Naive B cell (primary cell): Measurements from ENCODE around the gene GJA8. TPM values are rescaled to one million over a fixed set of nuclear protein-coding genes. Genes with fewer than 3 reads are reported as not detected.
"Not testable (repeated sequence)": the region's sequence is repeated elsewhere in the genome, so short reads cannot be mapped to it uniquely, and the experiment has no call there.

Experiments used
- ATAC-seq, 2 donors: fragments of 150-1000 bp; cut with Tn5 transposase; 2 replicates each; pipeline ENCODE4 v1.10.0; 2021; ENCODE audit warnings: low read depth in 2 of 2, mild to moderate bottlenecking in 2 of 2, moderate library complexity in 2 of 2
- DNase-seq: peaks from one replicate; pipeline ENCODE4 v3.0.0; 2022
- H3K27ac Mint-ChIP-seq, 6 donors: one replicate each; pipeline ENCODE4 v1.8.0; 2020 to 2022; ENCODE audit warnings: mild to moderate bottlenecking in 6 of 6, mixed read lengths in 6 of 6, moderate library complexity in 5 of 6, inconsistent platforms in 2 of 6
- H3K27me3 Mint-ChIP-seq, 3 donors: one replicate each; pipeline ENCODE4 v1.8.0; 2021 to 2022; ENCODE audit warnings: mixed read lengths in 3 of 3, mild to moderate bottlenecking in 1 of 3
- H3K36me3 Mint-ChIP-seq, 2 donors: one replicate each; pipeline ENCODE4 v1.8.0; 2020 to 2022; ENCODE audit warnings: mixed read lengths in 2 of 2, inconsistent platforms in 1 of 2, mild to moderate bottlenecking in 1 of 2
- H3K4me1 Mint-ChIP-seq, 3 donors: one replicate each; pipeline ENCODE4 v1.8.0; 2020 to 2022; ENCODE audit warnings: mixed read lengths in 3 of 3, inconsistent platforms in 1 of 3, mild to moderate bottlenecking in 1 of 3, moderate library complexity in 1 of 3
- H3K4me3 Mint-ChIP-seq, 8 donors: one replicate each; pipeline ENCODE4 v1.8.0; 2020 to 2022; ENCODE audit warnings: mild to moderate bottlenecking in 8 of 8, mixed read lengths in 8 of 8, moderate library complexity in 8 of 8, inconsistent platforms in 2 of 8
- H3K9me3 Mint-ChIP-seq, 7 donors: one replicate each; pipeline ENCODE4 v1.8.0; 2020 to 2022; ENCODE audit warnings: mixed read lengths in 7 of 7, mild to moderate bottlenecking in 5 of 7, inconsistent platforms in 2 of 7, moderate library complexity in 1 of 7
- polyA plus RNA-seq, 6 donors: library from polyadenylated mRNA; unstranded; fragments of 300-500 nt; fragmentation: Illumina TruSeq; gene quantifications; one replicate each; pipeline ENCODE4 v1.2.3, GENCODE V29; 2021; ENCODE audit warnings: low read depth in 6 of 6

The GJA8 gene
- not detected for polyA plus RNA-seq

- no peak for DNase-seq
- no peak for ATAC-seq
- Mint-ChIP-seq H3K4me3 (no peak within 1 kb of the TSS), H3K27ac (no peak within 1 kb of the TSS), H3K9me3 (no peaks in the 10 kb centered on the region), H3K4me1 (no peaks in the 10 kb centered on the region), H3K27me3 (peaks cover 7 to 22% (median 16%) of the 10 kb centered on the region in 3 donors), H3K36me3 (no peaks in the 10 kb centered on the region)
Measured at GRCh38 chr1:147902253-147902845, at the start of gene GJA8. Gene GJA8, plus strand, starts transcription at chr1:147902795. Its CDS starts 5,161 bp downstream, at chr1:147907956.

DNA sequence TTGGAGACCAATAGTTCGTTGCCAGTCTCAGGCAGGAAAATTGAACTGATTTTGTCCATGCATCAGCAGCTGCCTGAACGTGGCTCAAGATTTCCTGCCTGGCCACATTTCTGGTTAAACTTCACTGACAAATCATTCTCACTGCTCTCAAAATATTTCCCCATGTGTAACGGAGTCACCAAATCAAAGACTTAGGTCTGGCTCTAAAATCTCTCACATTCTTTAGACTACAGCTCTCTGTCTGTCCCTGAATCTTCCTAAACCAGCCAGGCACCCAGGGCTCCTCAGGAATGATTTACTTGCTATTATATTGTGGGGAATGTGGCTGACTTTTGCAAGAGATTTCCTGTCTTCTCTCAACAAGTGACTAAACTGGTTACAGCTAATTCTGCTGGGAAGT is 49.2 kb upstream of the GJA8 start:
- H3K36me3 Mint-ChIP-seq, result no peaks in the 10 kb centered on the region
- no peaks in the 10 kb centered on the region for H3K4me1 Mint-ChIP-seq
- peaks cover 23 to 48% (median 42%) of the 10 kb centered on the region in 3 donors for H3K27me3 Mint-ChIP-seq
- peaks cover 0 to 3% (median 0%) of the 10 kb centered on the region in 7 donors for H3K9me3 Mint-ChIP-seq
- no peak overlapping the region for H3K27ac Mint-ChIP-seq
- H3K4me3 Mint-ChIP-seq, result no peak overlapping the region
- no peak for DNase-seq
- no peak for ATAC-seq

- not testable (repeated sequence) for H3K27ac Mint-ChIP-seq, H3K4me1 Mint-ChIP-seq, H3K4me3 Mint-ChIP-seq, H3K9me3 Mint-ChIP-seq, H3K36me3 Mint-ChIP-seq, ATAC-seq, DNase-seq
- peaks cover 20 to 41% (median 36%) of the 10 kb centered on the region in 3 donors for H3K27me3 Mint-ChIP-seq
Measured at GRCh38 chr1:147854989-147855388, 47.6 kb upstream of the GJA8 start.

- H3K4me3 Mint-ChIP-seq, DNase-seq, H3K4me1 Mint-ChIP-seq, H3K36me3 Mint-ChIP-seq, H3K27ac Mint-ChIP-seq, ATAC-seq: not testable (repeated sequence)
- Mint-ChIP-seq H3K27me3 (peaks cover 23 to 45% (median 32%) of the 10 kb centered on the region in 3 donors), H3K9me3 (peaks cover 0 to 16% (median 10%) of the 10 kb centered on the region in 7 donors)
Measured at GRCh38 chr1:147855996-147856395, 46.6 kb upstream of the GJA8 start.

DNA sequence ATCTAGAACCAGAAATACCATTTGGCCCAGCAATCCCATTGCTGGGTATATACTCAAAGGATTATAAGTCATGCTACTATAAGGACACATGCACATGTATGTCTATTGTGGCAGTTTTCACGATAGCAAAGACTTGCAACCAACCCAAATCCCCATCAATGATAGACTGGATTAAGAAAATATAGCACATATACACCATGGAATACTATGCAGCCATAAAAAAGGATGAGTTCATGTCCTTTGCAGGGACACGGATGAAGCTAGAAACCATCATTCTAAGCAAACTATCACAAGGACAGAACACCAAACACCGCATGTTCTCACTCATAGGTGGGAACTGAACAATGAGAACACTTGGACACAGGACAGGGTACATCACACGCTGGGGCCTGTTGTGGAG is 35.4 kb upstream of the GJA8 start:
- Mint-ChIP-seq H3K27me3 (peaks cover 11 to 59% (median 33%) of the 10 kb centered on the region in 3 donors), H3K9me3 (peaks cover 0 to 13% (median 6%) of the 10 kb centered on the region in 7 donors)
- H3K4me3 Mint-ChIP-seq, H3K36me3 Mint-ChIP-seq, ATAC-seq, H3K4me1 Mint-ChIP-seq, DNase-seq, H3K27ac Mint-ChIP-seq: not testable (repeated sequence)

DNA sequence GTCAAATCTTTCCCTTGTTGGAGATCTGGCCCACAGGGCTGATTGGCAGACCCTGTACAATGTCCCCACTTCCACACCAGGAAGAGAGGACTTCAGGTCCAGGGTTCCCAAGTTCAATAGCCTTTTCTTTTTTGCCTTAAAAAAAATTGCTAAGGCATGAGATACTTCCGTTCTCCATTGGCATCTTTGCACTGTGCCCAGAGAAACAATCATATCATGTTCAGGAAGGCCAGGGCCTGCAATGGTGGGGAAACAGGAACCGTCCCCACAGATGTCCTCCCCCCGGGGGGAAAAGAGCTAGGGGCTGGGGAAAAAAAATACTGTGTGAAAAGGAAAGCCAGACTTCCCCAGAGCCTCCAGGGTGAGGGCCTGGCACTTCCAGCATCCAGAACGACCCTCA is 24.6 kb upstream of the GJA8 start:
- H3K9me3 Mint-ChIP-seq, result peaks cover 0 to 14% (median 10%) of the 10 kb centered on the region in 7 donors
- no peaks in the 10 kb centered on the region for H3K4me1 Mint-ChIP-seq
- no peak overlapping the region for H3K4me3 Mint-ChIP-seq
- H3K27ac Mint-ChIP-seq, result no peak overlapping the region
- DNase-seq, result no peak
- peaks cover 0 to 10% of the 10 kb centered on the region in 2 donors for H3K36me3 Mint-ChIP-seq
- ATAC-seq, result no peak
- H3K27me3 Mint-ChIP-seq, result peaks cover 19 to 34% (median 28%) of the 10 kb centered on the region in 3 donors

- DNase-seq, result no peak
- Mint-ChIP-seq H3K4me3 (no peak overlapping the region), H3K9me3 (peaks cover 0 to 14% (median 10%) of the 10 kb centered on the region in 7 donors), H3K36me3 (peaks cover 0 to 10% of the 10 kb centered on the region in 2 donors), H3K27ac (no peak overlapping the region), H3K27me3 (peaks cover 23 to 39% (median 28%) of the 10 kb centered on the region in 3 donors), H3K4me1 (no peaks in the 10 kb centered on the region)
- ATAC-seq, result no peak
Measured at GRCh38 chr1:147879911-147880310, 22.7 kb upstream of the GJA8 start.

GRCh38 chr1:147882535-147882934 is 20.1 kb upstream of the GJA8 start:
- DNase-seq, result no peak
- Mint-ChIP-seq H3K27me3 (peaks cover 15 to 28% (median 20%) of the 10 kb centered on the region in 3 donors), H3K4me3 (no peak overlapping the region), H3K36me3 (peaks cover 0 to 5% of the 10 kb centered on the region in 2 donors), H3K4me1 (no peaks in the 10 kb centered on the region), H3K9me3 (peaks cover 0 to 14% (median 9%) of the 10 kb centered on the region in 7 donors), H3K27ac (no peak overlapping the region)
- ATAC-seq, result no peak

- Mint-ChIP-seq H3K27me3 (peaks cover 8 to 25% (median 14%) of the 10 kb centered on the region in 3 donors), H3K4me1 (peaks cover 0 to 4% (median 3%) of the 10 kb centered on the region in 3 donors), H3K9me3 (no peaks in the 10 kb centered on the region), H3K4me3 (no peak overlapping the region), H3K27ac (no peak overlapping the region), H3K36me3 (no peaks in the 10 kb centered on the region)
- ATAC-seq (peak; percentile 80 to 82), DNase-seq (peak; percentile 40)
Measured at GRCh38 chr1:147890177-147890790, 12.3 kb upstream of the GJA8 start.

DNA sequence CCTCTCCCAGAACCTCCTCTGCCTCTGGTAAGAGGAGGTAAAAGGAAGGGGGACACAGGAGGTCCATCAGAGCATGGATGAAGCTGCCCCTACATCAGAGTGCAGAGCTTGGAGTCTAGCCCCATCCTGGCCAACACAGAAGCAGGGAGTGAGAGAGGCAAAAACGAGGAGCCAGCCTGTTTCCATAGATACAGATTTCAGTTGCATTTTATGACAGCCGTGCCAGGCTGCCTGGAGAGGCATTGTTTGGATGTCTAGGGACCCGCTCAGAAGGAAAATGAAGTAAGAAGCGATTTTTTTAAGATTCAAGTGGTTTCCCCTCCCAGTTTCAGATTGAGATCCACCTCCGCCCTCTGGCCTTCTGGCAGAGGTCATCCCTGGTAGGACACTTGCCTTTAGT is 11.5 kb upstream of the GJA8 start:
- H3K9me3 Mint-ChIP-seq, result no peaks in the 10 kb centered on the region
- H3K27me3 Mint-ChIP-seq, result peaks cover 8 to 21% (median 11%) of the 10 kb centered on the region in 3 donors
- H3K36me3 Mint-ChIP-seq, result no peaks in the 10 kb centered on the region
- peaks cover 0 to 4% (median 3%) of the 10 kb centered on the region in 3 donors for H3K4me1 Mint-ChIP-seq
- ATAC-seq, result no peak
- no peak for DNase-seq
- H3K4me3 Mint-ChIP-seq, result no peak overlapping the region
- peak overlapping the region in 1 of 6 donors; percentile 25 for H3K27ac Mint-ChIP-seq

- DNase-seq (no peak), ATAC-seq (no peak)
- peaks cover 8 to 25% (median 11%) of the 10 kb centered on the region in 3 donors for H3K27me3 Mint-ChIP-seq
- H3K9me3 Mint-ChIP-seq, result no peaks in the 10 kb centered on the region
- H3K36me3 Mint-ChIP-seq, result no peaks in the 10 kb centered on the region
- H3K4me3 Mint-ChIP-seq, result no peak overlapping the region
- H3K27ac Mint-ChIP-seq, result no peak overlapping the region
- H3K4me1 Mint-ChIP-seq, result peaks cover 0 to 4% (median 3%) of the 10 kb centered on the region in 3 donors
Measured at GRCh38 chr1:147892216-147892615, 10.4 kb upstream of the GJA8 start.

- Mint-ChIP-seq H3K9me3 (no peaks in the 10 kb centered on the region), H3K4me3 (no peak overlapping the region), H3K4me1 (peaks cover 0 to 4% (median 3%) of the 10 kb centered on the region in 3 donors), H3K27ac (no peak overlapping the region), H3K36me3 (no peaks in the 10 kb centered on the region), H3K27me3 (peaks cover 9 to 25% (median 11%) of the 10 kb centered on the region in 3 donors)
- no peak for ATAC-seq
- DNase-seq, result peak; percentile 19
Measured at GRCh38 chr1:147892731-147893214, 9.8 kb upstream of the GJA8 start.

DNA sequence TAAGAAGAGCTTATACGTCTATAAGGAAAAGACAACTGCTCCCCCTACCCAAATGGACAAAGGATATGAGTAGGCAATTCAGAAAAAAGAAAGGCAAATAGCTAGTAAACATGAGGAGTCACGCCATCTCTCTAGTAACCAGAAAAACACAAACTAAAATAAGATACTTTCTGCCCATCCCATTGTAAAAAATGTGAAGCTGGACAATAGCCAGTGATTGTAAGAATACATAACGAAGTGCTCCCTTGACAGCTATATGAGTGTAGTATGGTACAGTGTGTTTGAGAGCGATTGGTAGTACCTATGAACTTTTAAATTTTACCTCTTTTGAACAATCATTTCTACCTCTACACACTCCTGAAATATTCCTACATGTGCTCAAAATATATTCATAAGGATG is 7.5 kb upstream of the GJA8 start:
- Mint-ChIP-seq H3K4me1 (peaks cover 0 to 4% (median 3%) of the 10 kb centered on the region in 3 donors), H3K27me3 (peaks cover 20 to 30% (median 23%) of the 10 kb centered on the region in 3 donors), H3K27ac (peak overlapping the region in 1 of 6 donors; percentile 16), H3K4me3 (no peak overlapping the region), H3K9me3 (no peaks in the 10 kb centered on the region), H3K36me3 (no peaks in the 10 kb centered on the region)
- DNase-seq (no peak), ATAC-seq (no peak)
